NCI-H1436 treated with DMSO at 0.1 percent for 48 hours (cell line): ENCODE data around the gene DIO2.

Experiments used
- DNase-seq: peaks from one replicate; lab custom pipeline; 2025; lab: John Stamatoyannopoulos, UW

Gene DIO2

DNA sequence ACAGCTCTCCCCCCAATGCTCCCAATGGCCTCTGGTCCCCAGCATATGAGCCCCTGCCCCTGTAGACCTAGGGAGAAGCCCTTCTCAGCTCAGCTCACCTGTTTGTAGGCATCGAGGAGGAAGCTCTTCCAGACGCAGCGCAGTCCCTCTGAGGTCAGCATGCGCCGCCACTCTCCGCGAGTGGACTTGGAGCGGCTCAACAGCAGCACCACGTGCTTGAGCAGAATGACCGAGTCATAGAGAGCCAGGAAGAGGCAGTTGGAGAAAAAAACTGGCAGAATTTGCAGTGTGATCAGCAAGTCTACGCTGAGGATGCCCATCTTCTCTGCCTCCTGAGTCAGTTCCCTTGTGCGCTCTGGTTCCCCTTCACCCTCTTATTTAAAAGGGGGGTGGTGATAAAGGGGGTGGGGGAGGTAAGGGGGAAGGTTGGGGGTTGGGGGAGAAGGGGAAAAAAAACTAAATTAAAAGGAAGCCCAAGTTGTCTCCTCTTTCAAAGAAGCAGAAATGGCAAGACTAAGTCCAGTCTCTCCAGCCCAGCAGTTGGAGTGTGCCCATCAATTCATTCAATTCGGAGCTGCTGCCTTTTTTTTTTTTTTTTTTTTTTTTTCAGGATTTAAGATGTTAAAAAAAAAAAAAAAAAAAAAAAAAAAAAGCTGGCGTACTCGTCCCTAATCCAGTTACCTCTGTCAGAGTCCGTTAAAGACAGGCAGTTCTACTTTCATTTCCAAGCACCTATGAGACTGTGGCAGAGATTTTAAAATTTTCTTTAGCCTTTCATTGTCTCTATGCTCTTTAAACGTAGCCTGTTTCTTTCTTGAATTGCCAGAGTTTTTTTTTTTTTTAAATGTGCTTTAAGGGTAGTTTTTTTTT is at the start of gene DIO2:
Gene DIO2 (minus strand): TSS at position 352 of the 870 bp plus-strand sequence. CDS start 32 bp downstream, at position 320.
- DNase-seq: no peak

- no peak for DNase-seq
Measured at GRCh38 chr14:80260645-80261044, 49.3 kb upstream of the DIO2 start.

DNA sequence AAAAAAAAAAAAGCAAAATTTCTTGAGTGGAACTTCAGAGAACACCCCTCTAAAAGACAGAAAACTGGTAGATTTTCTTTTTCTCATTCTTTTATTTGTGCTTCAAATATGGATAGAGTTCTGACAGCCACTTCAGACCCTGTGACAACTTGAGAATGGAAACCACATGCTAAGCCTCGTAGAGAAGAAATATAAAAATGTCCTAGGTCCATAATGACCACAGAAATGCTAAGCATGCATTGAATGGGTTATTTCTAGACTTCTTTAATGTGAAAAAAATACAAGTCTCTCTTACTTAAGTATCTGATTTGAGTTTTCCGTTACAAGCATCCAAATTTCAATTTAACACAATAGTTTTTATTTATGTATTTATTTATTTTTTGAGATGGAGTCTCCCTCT is 28.3 kb upstream of the DIO2 start:
- no peak for DNase-seq

DNA sequence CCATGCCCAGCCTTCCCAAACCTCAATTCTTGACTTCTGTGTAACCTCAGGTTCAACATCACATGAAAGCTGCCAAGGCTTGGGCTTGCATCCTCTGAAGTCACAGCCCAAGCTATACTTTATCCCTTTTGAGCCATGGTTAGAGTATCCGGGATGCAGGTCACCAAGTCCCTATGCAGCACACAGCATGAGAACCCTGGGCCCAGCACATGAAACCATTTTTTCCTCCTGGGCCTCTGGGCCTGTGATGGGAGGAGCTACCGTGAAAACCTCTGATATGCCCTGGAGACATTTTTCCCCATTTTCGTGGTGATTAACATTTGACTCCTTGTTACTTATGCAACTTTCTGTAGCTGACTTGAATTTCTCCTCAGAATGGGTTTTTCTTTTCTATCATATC is 25.8 kb upstream of the DIO2 start:
- no peak for DNase-seq

GRCh38 chr14:80233470-80234089 is 22.3 kb upstream of the DIO2 start:
- no peak for DNase-seq

DNA sequence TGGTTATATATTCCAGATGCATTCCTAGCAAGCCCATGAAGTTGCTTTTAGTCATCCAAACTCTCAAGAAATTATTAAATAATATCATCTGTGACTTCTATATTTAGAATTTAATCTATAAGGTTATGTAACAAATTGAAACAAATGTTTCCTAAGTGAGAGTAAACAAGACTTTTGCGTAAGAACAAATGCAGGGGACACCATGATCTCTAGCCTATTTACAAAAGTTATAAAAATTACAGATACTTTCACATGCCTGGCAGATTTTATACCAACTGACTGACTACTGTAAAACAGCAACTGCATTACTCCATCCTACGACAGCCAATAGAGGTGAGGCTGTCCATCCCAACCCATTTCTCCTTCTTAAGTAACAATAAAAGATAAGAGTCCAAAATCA is 20.4 kb upstream of the DIO2 start:
- DNase-seq: no peak

DNA sequence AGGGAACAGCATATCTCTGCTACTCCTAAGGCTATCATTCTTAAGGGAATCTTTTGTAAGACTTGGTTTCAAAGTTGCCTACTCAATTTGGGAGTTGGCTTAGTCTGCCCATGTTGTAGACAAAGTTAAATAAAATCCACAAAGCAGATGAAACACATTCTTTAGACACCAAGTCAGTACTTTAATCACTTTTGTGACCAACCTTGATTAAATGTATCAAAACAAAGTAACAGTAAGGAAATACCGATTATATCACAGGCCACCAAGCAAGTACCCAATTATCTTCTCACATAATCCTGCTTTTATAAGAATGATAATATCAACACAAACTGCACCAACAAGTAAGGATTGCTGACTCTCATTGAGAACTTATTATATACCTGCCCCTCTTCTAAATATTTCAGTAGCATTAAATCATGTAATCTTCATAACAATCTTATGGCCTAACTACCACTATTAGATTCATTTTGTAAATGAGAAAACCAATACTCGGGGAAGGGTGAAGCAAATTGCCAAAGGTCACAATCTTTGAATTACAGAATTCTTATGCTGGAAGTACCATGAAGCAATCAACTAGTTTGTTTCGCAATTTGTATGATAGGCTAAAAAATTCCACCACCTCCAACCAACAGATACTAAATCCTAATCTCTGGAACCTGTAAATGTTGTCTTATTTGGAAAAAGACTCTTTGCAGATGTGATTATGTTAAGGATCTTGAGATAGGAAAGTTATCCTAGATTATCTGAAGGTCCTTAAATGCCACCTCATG is 12.6 kb upstream of the DIO2 start:
- no peak for DNase-seq

DNA sequence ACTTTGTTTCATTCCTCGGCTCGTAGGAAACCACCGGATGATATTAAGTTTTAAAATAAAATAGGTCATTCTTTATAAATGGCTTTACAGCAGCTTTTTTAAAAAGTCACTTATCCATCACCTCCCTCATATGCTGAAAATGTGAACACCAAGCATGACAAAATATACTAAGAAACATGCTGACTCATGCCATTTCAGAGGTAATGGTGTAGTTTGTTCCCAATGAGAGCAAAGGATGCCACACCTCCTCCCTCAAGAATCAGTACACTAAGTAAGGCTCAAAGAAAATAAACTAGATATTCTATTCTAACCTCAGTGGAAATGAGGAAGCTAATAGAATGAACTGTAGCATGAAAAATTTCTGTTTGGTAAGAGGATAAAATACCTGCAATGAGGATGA is 5.5 kb upstream of the DIO2 start:
- DNase-seq: no peak

GRCh38 chr14:80215756-80216581 is 4.7 kb upstream of the DIO2 start:
- no peak for DNase-seq

DNA sequence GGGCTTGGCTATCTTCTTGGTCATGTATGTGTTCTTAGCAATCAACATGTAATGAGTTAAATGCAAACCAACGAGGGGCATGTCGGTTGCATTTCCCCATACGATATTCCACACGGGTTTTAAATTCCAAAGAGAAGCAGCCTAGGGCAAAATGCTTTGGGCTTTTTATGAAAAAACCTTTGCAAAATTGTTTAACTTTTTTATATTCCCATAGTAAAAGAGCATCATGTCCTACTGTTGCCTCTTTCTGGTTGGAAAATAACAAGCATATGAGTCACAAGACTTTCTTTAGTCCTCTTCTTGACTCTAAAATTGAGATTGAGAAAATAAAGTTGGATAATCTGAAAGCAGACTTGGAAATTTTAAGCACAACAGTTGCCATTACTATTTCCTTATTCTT is 3.8 kb upstream of the DIO2 start:
- no peak for DNase-seq

GRCh38 chr14:80213602-80214001 is 2.3 kb upstream of the DIO2 start:
- DNase-seq: no peak

- no peak for DNase-seq
Measured at GRCh38 chr14:80212023-80212397, 706 bp upstream of the DIO2 start.

- DNase-seq: no peak
Measured at GRCh38 chr14:80208461-80208860, 2.8 kb downstream of the DIO2 start.

GRCh38 chr14:80206351-80207080 is 4.8 kb downstream of the DIO2 start:
- no peak for DNase-seq

DNA sequence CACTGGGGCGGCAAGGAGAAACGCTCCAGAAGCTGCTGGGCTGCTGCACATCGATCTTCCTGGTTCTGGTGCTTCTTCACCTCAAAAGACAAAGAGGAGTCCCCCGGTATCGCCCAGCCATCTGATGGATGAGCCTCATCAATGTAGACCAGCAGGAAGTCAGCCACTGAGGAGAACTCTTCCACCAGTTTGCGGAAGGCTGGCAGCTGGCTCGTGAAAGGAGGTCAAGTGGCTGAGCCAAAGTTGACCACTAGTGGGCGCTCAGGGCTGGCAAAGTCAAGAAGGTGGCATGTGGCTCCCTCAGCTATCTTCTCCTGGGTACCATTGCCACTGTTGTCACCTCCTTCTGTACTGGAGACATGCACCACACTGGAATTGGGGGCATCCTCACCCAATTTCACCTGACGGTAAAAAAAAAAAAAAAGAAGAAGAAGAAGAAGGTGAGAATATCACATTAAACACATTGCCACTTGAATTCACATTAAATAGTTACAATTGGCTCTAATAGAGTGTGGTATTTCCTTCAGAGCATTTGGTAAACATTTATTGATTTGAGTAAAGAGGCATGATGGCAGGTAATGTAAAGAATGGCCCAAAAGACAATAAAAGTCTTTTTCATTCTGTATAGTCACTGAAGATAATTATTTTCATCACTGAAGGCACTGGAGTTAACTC is 8.3 kb downstream of the DIO2 start:
- DNase-seq: no peak

DNA sequence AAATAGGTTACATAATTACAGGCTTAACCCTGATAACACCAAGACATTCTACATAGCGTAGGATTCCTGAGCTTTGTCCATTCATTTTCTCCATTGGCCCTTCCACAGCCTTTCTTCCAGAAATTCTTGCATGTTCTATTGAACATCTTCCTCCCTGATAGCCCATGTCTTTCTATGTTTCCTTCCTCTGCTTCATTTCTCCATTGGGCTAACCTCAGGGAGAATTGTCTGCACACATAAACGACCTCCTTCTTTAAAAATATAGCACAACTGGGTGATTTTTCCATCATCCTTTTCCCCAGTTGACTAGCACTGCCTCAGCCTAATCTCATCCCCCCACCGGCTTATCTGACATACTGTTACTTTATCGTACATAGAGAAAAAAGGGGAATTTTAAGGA is 11.2 kb downstream of the DIO2 start:
- DNase-seq: no peak

- DNase-seq: no peak
Measured at GRCh38 chr14:80188571-80188970, 22.7 kb downstream of the DIO2 start.

- DNase-seq: no peak
Measured at GRCh38 chr14:80186301-80186800, 25.0 kb downstream of the DIO2 start.

- no peak for DNase-seq
Measured at GRCh38 chr14:80176893-80177292, 34.4 kb downstream of the DIO2 start.

- DNase-seq: no peak
Measured at GRCh38 chr14:80172375-80173051, 38.8 kb downstream of the DIO2 start.
